Activated naive CD4-positive, alpha-beta T cell treated with anti-CD3 and anti-CD28 coated beads, Interleukin-2, amount 10 ng/mL, durations not matched to agents 7 days and 5 days (primary cell): ENCODE measurements around the gene GATAD2B.

Experiments used
- CTCF ChIA-PET: fragments of 350-600 bp; sonication (Branson Sonifier 250); formaldehyde crosslinking; loops from one replicate; lab custom pipeline; 2021; ENCODE audit warnings: antibody characterized with exemption; lab: Charles Lee
- DNase-seq: peaks from one replicate; pipeline ENCODE4 v3.0.0-alpha.2; 2020
- H3K27ac Mint-ChIP-seq: one replicate; pipeline ENCODE4 v1.8.0; 2021; ENCODE audit warnings: mild to moderate bottlenecking, moderate library complexity, mixed read lengths
- H3K27me3 Mint-ChIP-seq: one replicate; pipeline ENCODE4 v1.8.0; 2021; ENCODE audit warnings: mild to moderate bottlenecking, mixed read lengths
- H3K36me3 Mint-ChIP-seq: one replicate; pipeline ENCODE4 v1.8.0; 2021; ENCODE audit warnings: mixed read lengths
- H3K4me1 Mint-ChIP-seq: one replicate; pipeline ENCODE4 v1.8.0; 2021; ENCODE audit warnings: mixed read lengths
- H3K4me3 Mint-ChIP-seq: one replicate; pipeline ENCODE4 v1.8.0; 2021; ENCODE audit warnings: mild to moderate bottlenecking, moderate library complexity, mixed read lengths
- H3K9me3 Mint-ChIP-seq: one replicate; pipeline ENCODE4 v1.8.0; 2021; ENCODE audit warnings: mixed read lengths

The GATAD2B gene

GRCh38 chr1:153932156-153933131, 9.7 kb upstream of the GATAD2B start:
- no peak overlapping the region for H3K4me3 Mint-ChIP-seq
- no peaks in the 10 kb centered on the region for H3K27me3 Mint-ChIP-seq
- H3K27ac Mint-ChIP-seq: no peak overlapping the region
- peaks cover 10% of the 10 kb centered on the region for H3K4me1 Mint-ChIP-seq
- CTCF ChIA-PET: interaction anchor here (1.2 kb wide), 1 partner anchor 12 kb away, joined by 3 read pairs; no protein-coding TSS in a partner anchor
- H3K9me3 Mint-ChIP-seq: no peaks in the 10 kb centered on the region
- DNase-seq: peak; percentile 14
- peaks cover 58% of the 10 kb centered on the region for H3K36me3 Mint-ChIP-seq

GRCh38 chr1:153929981-153930948, 7.5 kb upstream of the GATAD2B start:
- Mint-ChIP-seq H3K9me3 (no peaks in the 10 kb centered on the region), H3K27ac (peak overlapping the region; percentile 14), H3K27me3 (no peaks in the 10 kb centered on the region), H3K4me3 (no peak overlapping the region), H3K36me3 (peaks cover 37% of the 10 kb centered on the region), H3K4me1 (peaks cover 17% of the 10 kb centered on the region)
- DNase-seq: no peak
- CTCF ChIA-PET: no interaction called here

- CTCF ChIA-PET: no interaction called here
- Mint-ChIP-seq H3K27me3 (no peaks in the 10 kb centered on the region), H3K27ac (no peak overlapping the region), H3K4me3 (no peak overlapping the region), H3K4me1 (peaks cover 19% of the 10 kb centered on the region), H3K9me3 (no peaks in the 10 kb centered on the region), H3K36me3 (peaks cover 29% of the 10 kb centered on the region)
- DNase-seq: no peak
Measured at GRCh38 chr1:153929426-153929825, 6.7 kb upstream of the GATAD2B start.

GRCh38 chr1:153928791-153929341, 6.1 kb upstream of the GATAD2B start:
- H3K4me3 Mint-ChIP-seq: no peak overlapping the region
- DNase-seq: no peak
- H3K4me1 Mint-ChIP-seq: peaks cover 25% of the 10 kb centered on the region
- H3K9me3 Mint-ChIP-seq: no peaks in the 10 kb centered on the region
- CTCF ChIA-PET: no interaction called here
- peak overlapping the region; percentile 45 for H3K27ac Mint-ChIP-seq
- peaks cover 25% of the 10 kb centered on the region for H3K36me3 Mint-ChIP-seq
- no peaks in the 10 kb centered on the region for H3K27me3 Mint-ChIP-seq

- Mint-ChIP-seq H3K27ac (peak overlapping the region; percentile 64), H3K4me3 (no peak overlapping the region), H3K36me3 (peaks cover 23% of the 10 kb centered on the region), H3K9me3 (no peaks in the 10 kb centered on the region), H3K4me1 (peaks cover 27% of the 10 kb centered on the region), H3K27me3 (peaks cover under 1% of the 10 kb centered on the region)
- CTCF ChIA-PET: no interaction called here
- DNase-seq: no peak
Measured at GRCh38 chr1:153928245-153928644, 5.5 kb upstream of the GATAD2B start.

- H3K36me3 Mint-ChIP-seq: peaks cover 17% of the 10 kb centered on the region
- H3K27me3 Mint-ChIP-seq: peaks cover 6% of the 10 kb centered on the region
- no peak for DNase-seq
- CTCF ChIA-PET: no interaction called here
- H3K9me3 Mint-ChIP-seq: no peaks in the 10 kb centered on the region
- H3K27ac Mint-ChIP-seq: no peak overlapping the region
- peaks cover 29% of the 10 kb centered on the region for H3K4me1 Mint-ChIP-seq
- no peak overlapping the region for H3K4me3 Mint-ChIP-seq
Measured at GRCh38 chr1:153926405-153926804, 3.6 kb upstream of the GATAD2B start.

GRCh38 chr1:153922076-153922971, 448 bp downstream of the GATAD2B start:
- peaks cover 54% of the 10 kb centered on the region for H3K4me1 Mint-ChIP-seq
- DNase-seq: peak; percentile 75
- peaks cover 17% of the 10 kb centered on the region for H3K36me3 Mint-ChIP-seq
- H3K27me3 Mint-ChIP-seq: peaks cover 6% of the 10 kb centered on the region
- CTCF ChIA-PET: interaction anchor here (0.5 to 4.7 kb wide), 12 partner anchors 11 to 125 kb away, joined by 3 to 23 read pairs (median 4); partner anchors contain the start of genes DENND4B and RAB13
- peak overlapping the region; percentile 82 for H3K4me3 Mint-ChIP-seq
- H3K27ac Mint-ChIP-seq: peak overlapping the region; percentile 96
- H3K9me3 Mint-ChIP-seq: no peaks in the 10 kb centered on the region

GRCh38 chr1:153921803-153922075, 1.0 kb downstream of the GATAD2B start:
- Mint-ChIP-seq H3K9me3 (no peaks in the 10 kb centered on the region), H3K27ac (peak overlapping the region; percentile 89), H3K4me1 (peaks cover 54% of the 10 kb centered on the region), H3K27me3 (peaks cover 6% of the 10 kb centered on the region), H3K4me3 (peak overlapping the region; percentile 82), H3K36me3 (peaks cover 17% of the 10 kb centered on the region)
- no peak for DNase-seq
- CTCF ChIA-PET: interaction anchor here (0.6 to 4.7 kb wide), 8 partner anchors 11 to 125 kb away, joined by 3 to 23 read pairs (median 6); partner anchors contain the start of genes DENND4B and RAB13

GRCh38 chr1:153921080-153921802, 1.5 kb downstream of the GATAD2B start:
- H3K36me3 Mint-ChIP-seq: peaks cover 18% of the 10 kb centered on the region
- no peak for DNase-seq
- CTCF ChIA-PET: interaction anchor here (0.6 to 4.7 kb wide), 9 partner anchors 10 to 124 kb away, joined by 3 to 23 read pairs (median 4); partner anchors contain the start of genes DENND4B and RAB13
- H3K4me1 Mint-ChIP-seq: peaks cover 55% of the 10 kb centered on the region
- peak overlapping the region; percentile 89 for H3K27ac Mint-ChIP-seq
- no peaks in the 10 kb centered on the region for H3K9me3 Mint-ChIP-seq
- H3K4me3 Mint-ChIP-seq: peak overlapping the region; percentile 82
- H3K27me3 Mint-ChIP-seq: peaks cover 6% of the 10 kb centered on the region

GRCh38 chr1:153919876-153920852, 2.6 kb downstream of the GATAD2B start:
- peaks cover 6% of the 10 kb centered on the region for H3K27me3 Mint-ChIP-seq
- peak overlapping the region; percentile 89 for H3K27ac Mint-ChIP-seq
- H3K4me3 Mint-ChIP-seq: peak overlapping the region; percentile 82
- peak; percentile 52 for DNase-seq
- no peaks in the 10 kb centered on the region for H3K9me3 Mint-ChIP-seq
- peaks cover 50% of the 10 kb centered on the region for H3K4me1 Mint-ChIP-seq
- CTCF ChIA-PET: interaction anchor here (0.6 to 3.2 kb wide), 13 partner anchors 10 to 139 kb away, joined by 3 to 21 read pairs (median 4); partner anchors contain the start of genes DENND4B, JTB and RAB13
- H3K36me3 Mint-ChIP-seq: peaks cover 24% of the 10 kb centered on the region

GRCh38 chr1:153916297-153916696, 6.5 kb downstream of the GATAD2B start:
- CTCF ChIA-PET: interaction anchor here (0.8 kb wide), 1 partner anchor 70 kb away, joined by 3 read pairs; the partner anchor contains the start of gene RAB13
- DNase-seq: no peak

More at GRCh38 chr1:153916297-153916696, 6.5 kb downstream of the GATAD2B start:
- Mint-ChIP-seq H3K36me3 (peaks cover 29% of the 10 kb centered on the region), H3K27ac (no peak overlapping the region), H3K4me3 (no peak overlapping the region), H3K27me3 (no peaks in the 10 kb centered on the region), H3K4me1 (peaks cover 42% of the 10 kb centered on the region), H3K9me3 (no peaks in the 10 kb centered on the region)
